HCT116 (cell line): ENCODE results near the gene ZNF488. TPM values are rescaled to one million over a fixed set of nuclear protein-coding genes. Genes with fewer than 3 reads are reported as not detected.

Experiments used
- ATAC-seq: fragments of 200-7000 bp; cut with Tn5 transposase; 2 replicates; pipeline ENCODE4 v1.9.1; 2020; ENCODE audit warnings: mild to moderate bottlenecking, moderate library complexity
- BruUV-seq: library from RNA; stranded (reverse); fragments of 400-500 nt; replicated peaks from 2 replicates; lab custom pipeline; 2021; lab: Mats Ljungman, UMichigan
- CTCF ChIA-PET: fragments of 300-600 bp; sonication (Branson Sonifier 250); formaldehyde crosslinking; loops from one replicate; lab custom pipeline; 2021; ENCODE audit warnings: antibody characterized with exemption; lab: Charles Lee
- POLR2A ChIA-PET: fragments of 300-600, 350-600 bp; sonication (Branson Sonifier 250); formaldehyde crosslinking; loops from one replicate; lab custom pipeline; 2021; ENCODE audit warnings: antibody characterized with exemption; lab: Charles Lee
- RAD21 ChIA-PET, 2 experiments: fragments of 300-600 bp; sonication (Branson Sonifier 250); formaldehyde crosslinking; loops; one replicate each; lab custom pipeline; 2023; ENCODE audit warnings: low total read pairs in 2 of 2; ENCODE audit not compliant: uncharacterized antibody in 2 of 2, unreplicated experiment in 2 of 2, low non-redundant PET in 1 of 2; lab: Charles Lee
- DNase-seq: peaks from one replicate; pipeline ENCODE4 v3.0.0-alpha.2; 2010; ENCODE audit warnings: low read depth, low spot score
- H2AFZ ChIP-seq: fragments of 200-600 bp; shearing (Covaris generic), sonication (generic); 2 replicates; pipeline ENCODE4 v1.6.1; 2017; ENCODE audit warnings: low read depth, mixed run types, mixed read lengths, antibody characterized with exemption, low read length; ENCODE audit not compliant: poor library complexity, severe bottlenecking
- H3K27ac ChIP-seq: 2 replicates; pipeline ENCODE4 v1.5.1; 2012; ENCODE audit warnings: low read depth, low read length
- H3K27me3 ChIP-seq: fragments of 200-600 bp; sonication (generic); 2 replicates; pipeline ENCODE4 v1.6.1; 2016; ENCODE audit warnings: mixed run types, low read length, mixed read lengths; ENCODE audit not compliant: insufficient read depth
- H3K36me3 ChIP-seq, 2 experiments: fragments of 200-500 bp in 1 of 2; fragments of 200-600 bp in 1 of 2; sonication (Bioruptor generic) in 1 of 2; sonication (generic) in 1 of 2; 2 replicates each; pipeline versions ENCODE4 v1.5.1 to v1.6.1; 2014 to 2016; ENCODE audit warnings: low read length in 2 of 2, inconsistent platforms in 1 of 2, mixed read lengths in 1 of 2, mixed run types in 1 of 2; ENCODE audit not compliant: insufficient read depth in 2 of 2, control insufficient read depth in 1 of 2
- H3K4me1 ChIP-seq, 2 experiments: fragments of 200-600 bp in 1 of 2; sonication (generic) in 1 of 2; 2 replicates each; pipeline versions ENCODE4 v1.5.1 to v1.6.1; 2012 to 2017; ENCODE audit warnings: low read length in 2 of 2, inconsistent platforms in 1 of 2, mild to moderate bottlenecking in 1 of 2, mixed read lengths in 1 of 2, mixed run types in 1 of 2, moderate library complexity in 1 of 2; ENCODE audit not compliant: insufficient read depth in 2 of 2, control insufficient read depth in 1 of 2
- H3K4me2 ChIP-seq: fragments of 200-600 bp; sonication (generic); 2 replicates; pipeline ENCODE4 v1.6.1; 2017; ENCODE audit warnings: mixed run types, low read length, mixed read lengths
- H3K4me3 ChIP-seq, 2 experiments: fragments of 200-600 bp in 1 of 2; sonication (generic) in 1 of 2; replicated peaks in 1 of 2; 2 replicates each; pipeline ENCODE4 v1.5.1; 2011 to 2016; ENCODE audit warnings: low read length in 2 of 2, control low read depth in 1 of 2, low read depth in 1 of 2, mild to moderate bottlenecking in 1 of 2, mixed read lengths in 1 of 2, mixed run types in 1 of 2
- H3K79me2 ChIP-seq: fragments of 200-600 bp; sonication (generic); 2 replicates; pipeline ENCODE4 v1.6.1; 2017; ENCODE audit warnings: mild to moderate bottlenecking, mixed run types, low read length, moderate library complexity, mixed read lengths; ENCODE audit not compliant: insufficient read depth
- H3K9ac ChIP-seq: fragments of 200-600 bp; sonication (generic); 2 replicates; pipeline ENCODE4 v1.6.1; 2016; ENCODE audit warnings: low read length, mixed read lengths
- H3K9me2 ChIP-seq: fragments of 200-600 bp; sonication (generic), shearing (Covaris generic); 2 replicates; pipeline ENCODE4 v1.6.1; 2017; ENCODE audit warnings: mixed run types, mild to moderate bottlenecking, moderate library complexity; ENCODE audit not compliant: insufficient read depth
- H3K9me3 ChIP-seq, 2 experiments: fragments of 200-500 bp in 1 of 2; fragments of 200-600 bp in 1 of 2; sonication (Bioruptor generic) in 1 of 2; sonication (generic) in 1 of 2; 2 replicates each; pipeline ENCODE4 v1.6.1; 2014 to 2017; ENCODE audit warnings: low read length in 2 of 2, mixed read lengths in 2 of 2, inconsistent platforms in 1 of 2, low read depth in 1 of 2, mild to moderate bottlenecking in 1 of 2, mixed run types in 1 of 2, moderate library complexity in 1 of 2; ENCODE audit not compliant: control insufficient read depth in 1 of 2, insufficient read depth in 1 of 2
- H4K20me1 ChIP-seq: fragments of 200-600 bp; sonication (generic), shearing (Covaris generic); 2 replicates; pipeline ENCODE4 v1.6.1; 2017; ENCODE audit warnings: mixed run types, mild to moderate bottlenecking, moderate library complexity; ENCODE audit not compliant: insufficient read depth
- ATF3 ChIP-seq: IDR thresholded peaks from 2 replicates; pipeline ENCODE4 v1.6.1; 2012
- CBX3 ChIP-seq: IDR thresholded peaks from 2 replicates; pipeline ENCODE4 v1.6.1; 2012; ENCODE audit warnings: low read depth
- ELF1 ChIP-seq: IDR thresholded peaks from 2 replicates; pipeline ENCODE4 v1.6.1; 2012; ENCODE audit warnings: low read depth, borderline replicate concordance
- JUND ChIP-seq: IDR thresholded peaks from 2 replicates; pipeline ENCODE4 v1.6.1; 2012
- POLR2A ChIP-seq: IDR thresholded peaks from 2 replicates; pipeline ENCODE4 v1.7.0; 2011; ENCODE audit warnings: borderline replicate concordance; ENCODE audit not compliant: insufficient read depth, insufficient read length; ENCODE audit errors: extremely low read depth
- POLR2AphosphoS5 ChIP-seq: IDR thresholded peaks from 2 replicates; pipeline ENCODE4 v1.6.1; 2011; ENCODE audit warnings: mild to moderate bottlenecking, low read depth, low read length, moderate library complexity
- REST ChIP-seq: IDR thresholded peaks from 2 replicates; pipeline ENCODE4 v1.6.1; 2012; ENCODE audit warnings: low read depth
- TCF7L2 ChIP-seq: IDR thresholded peaks from 2 replicates; pipeline ENCODE4 v1.7.0; 2011; ENCODE audit warnings: borderline replicate concordance, inconsistent platforms; ENCODE audit not compliant: insufficient read depth, insufficient read length; ENCODE audit errors: extremely low read depth
- ZFX ChIP-seq: fragments of 450-650 bp; IDR thresholded peaks from 2 replicates; pipeline ENCODE4 v1.6.1; 2017
- ZNF274 ChIP-seq: fragments of 200-500 bp; sonication (Bioruptor generic); IDR thresholded peaks from 2 replicates; pipeline ENCODE4 v1.6.1; 2014; ENCODE audit warnings: mild to moderate bottlenecking, low read depth, low read length, inconsistent platforms
- intact Hi-C: fragments of 100-400 bp; cut with micrococcal nuclease; formaldehyde crosslinking; loops from 2 replicates; pipeline ENCODE4 v1.10.0; 2022
- total RNA-seq: library from RNA; stranded (reverse); gene quantifications from one replicate; pipeline ENCODE4 v1.2.1, GENCODE V29; 2021; ENCODE audit not compliant: unreplicated experiment

Gene ZNF488
- total RNA-seq, 1 experiment from 2014 or later: 3.9 TPM

- TF ChIP-seq REST: no peak
- TF ChIP-seq, all 23 proteins: peak for 0
Measured at GRCh38 chr10:47379901-47380300, 4.2 kb downstream of the ZNF488 start (continued).

- TF ChIP-seq ZFX: no peak
- TF ChIP-seq POLR2A: no peak
- TF ChIP-seq POLR2AphosphoS5: no peak
- no peak for TF ChIP-seq ATF3
- no peak for TF ChIP-seq ZNF274
- no peak for TF ChIP-seq TCF7L2
- TF ChIP-seq CBX3: no peak
- no peak for TF ChIP-seq JUND
- no peak for TF ChIP-seq REST
- TF ChIP-seq ELF1: no peak
- BruUV-seq: no TSS peak
- H3K4me2 ChIP-seq: no peak overlapping the region
- H3K9me2 ChIP-seq: no peaks in the 10 kb centered on the region
- H3K9ac ChIP-seq: no peak overlapping the region
- ChIA-PET CTCF (no interaction called here), RAD21 (no interaction called here), POLR2A (no interaction called here)
- H3K27me3 ChIP-seq: no peaks in the 10 kb centered on the region
- no peaks in the 10 kb centered on the region for H3K9me3 ChIP-seq
- DNase-seq: no peak
- H3K36me3 ChIP-seq: no peaks in the 10 kb centered on the region
- H3K4me3 ChIP-seq: no peak overlapping the region
- no peak overlapping the region for H3K27ac ChIP-seq
- ATAC-seq: no peak
- H4K20me1 ChIP-seq: no peaks in the 10 kb centered on the region
- no peak overlapping the region for H2AFZ ChIP-seq
- intact Hi-C loops: no loop called here
- H3K4me1 ChIP-seq: peaks cover 11 to 15% of the 10 kb centered on the region in 2 experiments
- H3K79me2 ChIP-seq: no peaks in the 10 kb centered on the region
Measured at GRCh38 chr10:47379445-47379785, 4.7 kb downstream of the ZNF488 start.
